DND-41 (cell line): ENCODE results near the gene MBLAC2.

Source experiments
- ATAC-seq: fragments of 200-7000 bp; cut with Tn5 transposase; 3 replicates; pipeline ENCODE4 v1.9.1; 2021; ENCODE audit warnings: low read depth; ENCODE audit not compliant: insufficient read depth
- DNase-seq: peaks from one replicate; pipeline ENCODE4 v3.0.0-alpha.2; 2020
- H2AFZ ChIP-seq: 2 replicates; pipeline ENCODE4 v1.6.0; 2012; ENCODE audit warnings: low read depth, low read length
- H3K27ac ChIP-seq: 2 replicates; pipeline ENCODE4 v1.5.1; 2012; ENCODE audit warnings: low read length, inconsistent platforms
- H3K27me3 ChIP-seq: fragments of 200-600 bp; sonication (generic); 2 replicates; pipeline ENCODE4 v1.6.0; 2012; ENCODE audit warnings: low read length, mild to moderate bottlenecking, inconsistent platforms; ENCODE audit not compliant: insufficient read depth, poor library complexity
- H3K36me3 ChIP-seq: 2 replicates; pipeline ENCODE4 v1.5.1; 2012; ENCODE audit warnings: low read length, inconsistent platforms; ENCODE audit not compliant: insufficient read depth
- H3K4me1 ChIP-seq: 2 replicates; pipeline ENCODE4 v1.5.1; 2012; ENCODE audit warnings: mild to moderate bottlenecking, low read length; ENCODE audit not compliant: insufficient read depth
- H3K4me2 ChIP-seq: 2 replicates; pipeline ENCODE4 v1.6.0; 2012; ENCODE audit warnings: mild to moderate bottlenecking, moderate library complexity, low read length, inconsistent platforms; ENCODE audit not compliant: insufficient read depth
- H3K4me3 ChIP-seq, 2 experiments: fragments of 200-600 bp in 1 of 2; shearing (Covaris generic) in 1 of 2; 2 replicates each; pipeline ENCODE4 v1.5.1; 2012 to 2016; ENCODE audit warnings: inconsistent platforms in 2 of 2, low read length in 2 of 2, mild to moderate bottlenecking in 2 of 2, low read depth in 1 of 2, moderate library complexity in 1 of 2
- H3K79me2 ChIP-seq: 2 replicates; pipeline ENCODE4 v1.6.0; 2012; ENCODE audit warnings: low read length, inconsistent platforms; ENCODE audit not compliant: insufficient read depth
- H3K9ac ChIP-seq: 2 replicates; pipeline ENCODE4 v1.6.0; 2012; ENCODE audit warnings: low read depth, mild to moderate bottlenecking, inconsistent platforms, low read length, moderate library complexity
- H3K9me3 ChIP-seq: 2 replicates; pipeline ENCODE4 v1.5.1; 2012; ENCODE audit warnings: low read length, moderate library complexity, mild to moderate bottlenecking, inconsistent platforms; ENCODE audit not compliant: insufficient read depth, severe bottlenecking
- H4K20me1 ChIP-seq: 2 replicates; pipeline ENCODE4 v1.6.0; 2012; ENCODE audit warnings: low read length; ENCODE audit not compliant: insufficient read depth
- EZH2 ChIP-seq: IDR thresholded peaks from 3 replicates; pipeline ENCODE4 v1.6.1; 2012; ENCODE audit warnings: borderline replicate concordance, low read depth, mild to moderate bottlenecking, moderate library complexity, low read length, inconsistent platforms; ENCODE audit not compliant: severe bottlenecking
- TF ChIP-seq, protein P1 (sequence below): IDR thresholded peaks from 2 replicates; pipeline ENCODE4 v1.5.1; 2012; ENCODE audit warnings: borderline replicate concordance, low read length, moderate library complexity, mild to moderate bottlenecking; ENCODE audit not compliant: poor library complexity, severe bottlenecking; ENCODE audit errors: extremely low read depth

Gene MBLAC2

DNA sequence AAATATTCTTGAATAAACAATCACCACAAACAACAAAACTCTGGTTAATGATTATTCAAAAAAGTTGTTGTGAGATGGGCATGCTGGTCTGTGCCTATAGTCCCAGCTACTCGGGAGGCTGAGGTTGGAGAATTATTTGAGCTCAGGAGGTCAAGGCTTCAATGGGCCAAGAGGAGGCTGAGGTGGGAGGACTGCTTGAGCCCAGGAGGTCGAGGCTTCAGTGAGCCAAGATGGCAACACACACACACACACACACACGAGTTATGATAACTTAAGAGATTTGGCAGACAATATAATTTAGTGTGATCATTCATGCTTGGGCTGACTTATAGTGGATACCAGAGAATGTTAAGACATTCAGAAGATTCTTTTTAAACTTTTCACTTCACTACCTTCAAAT, 39.9 kb upstream of the MBLAC2 start:
- DNase-seq, result no peak
- Histone ChIP-seq H3K27ac (no peak overlapping the region), H2AFZ (no peak overlapping the region), H3K4me3 (no peak overlapping the region), H3K9ac (no peak overlapping the region), H3K4me1 (no peaks in the 10 kb centered on the region), H3K27me3 (no peaks in the 10 kb centered on the region), H3K4me2 (no peak overlapping the region), H3K79me2 (no peaks in the 10 kb centered on the region), H3K36me3 (peaks cover 13% of the 10 kb centered on the region), H4K20me1 (no peaks in the 10 kb centered on the region), H3K9me3 (no peaks in the 10 kb centered on the region)
- no peak for TF ChIP-seq EZH2
- TF ChIP-seq, protein P1, sequence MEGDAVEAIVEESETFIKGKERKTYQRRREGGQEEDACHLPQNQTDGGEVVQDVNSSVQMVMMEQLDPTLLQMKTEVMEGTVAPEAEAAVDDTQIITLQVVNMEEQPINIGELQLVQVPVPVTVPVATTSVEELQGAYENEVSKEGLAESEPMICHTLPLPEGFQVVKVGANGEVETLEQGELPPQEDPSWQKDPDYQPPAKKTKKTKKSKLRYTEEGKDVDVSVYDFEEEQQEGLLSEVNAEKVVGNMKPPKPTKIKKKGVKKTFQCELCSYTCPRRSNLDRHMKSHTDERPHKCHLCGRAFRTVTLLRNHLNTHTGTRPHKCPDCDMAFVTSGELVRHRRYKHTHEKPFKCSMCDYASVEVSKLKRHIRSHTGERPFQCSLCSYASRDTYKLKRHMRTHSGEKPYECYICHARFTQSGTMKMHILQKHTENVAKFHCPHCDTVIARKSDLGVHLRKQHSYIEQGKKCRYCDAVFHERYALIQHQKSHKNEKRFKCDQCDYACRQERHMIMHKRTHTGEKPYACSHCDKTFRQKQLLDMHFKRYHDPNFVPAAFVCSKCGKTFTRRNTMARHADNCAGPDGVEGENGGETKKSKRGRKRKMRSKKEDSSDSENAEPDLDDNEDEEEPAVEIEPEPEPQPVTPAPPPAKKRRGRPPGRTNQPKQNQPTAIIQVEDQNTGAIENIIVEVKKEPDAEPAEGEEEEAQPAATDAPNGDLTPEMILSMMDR, result no peak
- no peak for ATAC-seq

- Histone ChIP-seq H3K9me3 (no peaks in the 10 kb centered on the region), H3K36me3 (peaks cover 4% of the 10 kb centered on the region; the same call in 1 of the 2 replicates), H3K79me2 (no peaks in the 10 kb centered on the region), H3K27ac (no peak overlapping the region), H3K4me3 (no peak overlapping the region), H2AFZ (no peak overlapping the region), H3K27me3 (no peaks in the 10 kb centered on the region), H3K9ac (no peak overlapping the region), H3K4me2 (no peak overlapping the region), H3K4me1 (no peaks in the 10 kb centered on the region), H4K20me1 (no peaks in the 10 kb centered on the region)
- DNase-seq (no peak), ATAC-seq (no peak)
- no peak for TF ChIP-seq EZH2
- TF ChIP-seq, protein P1, result no peak
Measured at GRCh38 chr5:90510438-90510837, 35.9 kb upstream of the MBLAC2 start.

DNA sequence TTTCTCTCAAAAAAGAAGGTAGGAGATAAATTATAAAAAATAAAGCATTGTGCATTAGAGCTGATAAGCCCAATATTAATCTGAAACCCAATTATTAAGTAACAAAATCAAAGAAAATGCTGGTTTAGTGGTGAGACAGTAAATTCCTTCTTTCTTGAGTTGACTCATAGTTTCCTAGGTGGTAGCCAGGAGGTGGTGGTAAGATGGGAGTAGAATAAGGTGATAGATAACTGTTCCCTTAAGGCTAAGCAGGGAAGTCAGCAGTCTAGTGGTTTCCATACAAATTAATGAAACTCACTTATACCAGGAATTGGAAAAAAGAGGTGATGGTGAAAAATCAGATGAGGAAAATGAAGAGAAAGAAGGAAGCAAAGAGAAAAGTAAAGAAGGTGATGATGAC, 31.6 kb upstream of the MBLAC2 start:
- DNase-seq (no peak), ATAC-seq (no peak)
- H2AFZ ChIP-seq, result no peak overlapping the region
- no peak overlapping the region for H3K4me2 ChIP-seq
- no peaks in the 10 kb centered on the region for H3K79me2 ChIP-seq
- no peak overlapping the region for H3K9ac ChIP-seq
- TF ChIP-seq, protein P1, result no peak
- TF ChIP-seq EZH2, result no peak
- H3K27ac ChIP-seq, result no peak overlapping the region
- no peak overlapping the region for H3K4me3 ChIP-seq
- H3K36me3 ChIP-seq, result no peaks in the 10 kb centered on the region; the same call in 1 of the 2 replicates
- no peaks in the 10 kb centered on the region for H3K4me1 ChIP-seq
- no peaks in the 10 kb centered on the region for H4K20me1 ChIP-seq
- H3K27me3 ChIP-seq, result no peaks in the 10 kb centered on the region
- H3K9me3 ChIP-seq, result no peaks in the 10 kb centered on the region

DNA sequence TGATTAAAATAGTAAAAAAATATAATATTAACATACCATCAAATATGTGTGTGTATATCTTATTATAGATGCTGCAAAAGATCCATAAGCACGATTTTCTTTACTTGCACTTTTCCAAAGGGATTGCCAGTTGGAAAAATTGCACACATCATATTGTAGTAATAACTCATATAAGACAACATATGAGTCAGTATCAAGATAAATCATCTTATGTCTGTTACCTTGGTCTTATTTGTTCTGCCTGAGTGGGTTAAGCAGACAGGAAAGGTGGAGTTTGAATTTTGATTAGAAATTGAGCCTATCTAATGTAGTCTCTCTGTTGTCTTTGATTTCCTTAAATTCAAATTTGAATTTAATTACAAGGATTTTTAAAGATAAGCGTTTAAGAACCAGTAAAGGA, 30.2 kb upstream of the MBLAC2 start:
- Histone ChIP-seq H3K36me3 (no peaks in the 10 kb centered on the region; the same call in 1 of the 2 replicates), H3K27ac (no peak overlapping the region), H3K4me3 (no peak overlapping the region), H4K20me1 (no peaks in the 10 kb centered on the region), H3K27me3 (no peaks in the 10 kb centered on the region), H2AFZ (no peak overlapping the region), H3K4me2 (no peak overlapping the region), H3K4me1 (no peaks in the 10 kb centered on the region), H3K79me2 (no peaks in the 10 kb centered on the region), H3K9ac (no peak overlapping the region), H3K9me3 (no peaks in the 10 kb centered on the region)
- DNase-seq, result no peak
- ATAC-seq, result no peak
- TF ChIP-seq EZH2, result no peak
- TF ChIP-seq, protein P1, result no peak
